GM19328 (cell line): ENCODE results near the gene NACC2.

ENCODE experiments used
- ATAC-seq: cut with Tn5 transposase; IDR thresholded peaks from one replicate; pipeline ENCODE4 v1.9.1; 2021; ENCODE audit warnings: mild to moderate bottlenecking, moderate library complexity; ENCODE audit not compliant: unreplicated experiment

NACC2 gene

GRCh38 chr9:136095070-136096058, at the start of gene NACC2:
TSS of gene NACC2 (minus strand) at chr9:136095289. CDS start at chr9:136050521, 44,768 bp downstream.
- ATAC-seq: no peak

- ATAC-seq: no peak
Observed at GRCh38 chr9:136144450-136144849, 49.4 kb upstream of the NACC2 start.

GRCh38 chr9:136143215-136144001, 48.3 kb upstream of the NACC2 start:
- no peak for ATAC-seq

- ATAC-seq: no peak
Observed at GRCh38 chr9:136142859-136143214, 47.7 kb upstream of the NACC2 start.

- ATAC-seq: no peak
Observed at GRCh38 chr9:136142414-136142796, 47.3 kb upstream of the NACC2 start.

GRCh38 chr9:136141682-136142413, 46.8 kb upstream of the NACC2 start:
- no peak for ATAC-seq

GRCh38 chr9:136140966-136141365, 45.9 kb upstream of the NACC2 start:
- no peak for ATAC-seq

- ATAC-seq: no peak
Observed at GRCh38 chr9:136140046-136140445, 45.0 kb upstream of the NACC2 start.

- no peak for ATAC-seq
Observed at GRCh38 chr9:136138566-136138965, 43.5 kb upstream of the NACC2 start.

GRCh38 chr9:136137321-136138265, 42.5 kb upstream of the NACC2 start:
- no peak for ATAC-seq

GRCh38 chr9:136136127-136136925, 41.2 kb upstream of the NACC2 start:
- ATAC-seq: no peak

- no peak for ATAC-seq
Observed at GRCh38 chr9:136135326-136136126, 40.4 kb upstream of the NACC2 start.

- no peak for ATAC-seq
Observed at GRCh38 chr9:136133959-136134484, 38.9 kb upstream of the NACC2 start.

- no peak for ATAC-seq
Observed at GRCh38 chr9:136133191-136133958, 38.3 kb upstream of the NACC2 start.

GRCh38 chr9:136132512-136133050, 37.5 kb upstream of the NACC2 start:
- no peak for ATAC-seq

GRCh38 chr9:136131629-136132511, 36.8 kb upstream of the NACC2 start:
- no peak for ATAC-seq
